ENCODE data around the gene DMD.

The DMD gene

GRCh38 chrX:32392655-32393054, 818.7 kb downstream of the DMD start:
- no peak overlapping the region for H3K27ac ChIP-seq
- TF ChIP-seq ZFX (IDR thresholded peaks at IDR 0.05), result no peak
- no peak for TF ChIP-seq CTCF (conservative IDR thresholded peaks at IDR 0.05)

- TF ChIP-seq ZFX (IDR thresholded peaks at IDR 0.05) (no peak), CTCF (conservative IDR thresholded peaks at IDR 0.05) (no peak)
- no peak overlapping the region for H3K27ac ChIP-seq
Measured at GRCh38 chrX:32370456-32371205, 840.7 kb downstream of the DMD start.

- TF ChIP-seq CTCF (conservative IDR thresholded peaks at IDR 0.05) (no peak), ZFX (IDR thresholded peaks at IDR 0.05) (no peak)
- no peak overlapping the region for H3K27ac ChIP-seq
Measured at GRCh38 chrX:32293962-32294700, 917.2 kb downstream of the DMD start.

DNA sequence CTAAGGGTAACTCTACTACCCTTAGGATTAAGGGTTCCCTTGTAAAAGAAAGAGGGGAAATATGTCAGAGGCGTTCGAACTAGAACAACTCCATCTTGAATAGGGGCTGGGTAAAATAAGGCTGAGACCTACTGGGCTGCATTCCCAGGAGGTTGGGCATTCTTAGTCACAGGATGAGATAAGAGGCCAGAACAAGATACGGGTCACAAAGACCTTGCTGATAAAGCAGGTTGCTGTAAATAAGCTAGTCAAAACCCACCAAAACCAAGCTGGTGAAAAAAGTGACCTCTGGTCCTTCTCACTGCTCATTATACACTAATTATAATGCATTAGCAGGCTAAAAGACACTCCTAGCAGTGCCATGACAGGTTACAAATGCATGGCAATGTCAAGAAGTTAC, 922.0 kb downstream of the DMD start:
- no peak overlapping the region for H3K27ac ChIP-seq
- TF ChIP-seq CTCF (conservative IDR thresholded peaks at IDR 0.05) (no peak), ZFX (IDR thresholded peaks at IDR 0.05) (no peak)

GRCh38 chrX:32281853-32282252, 929.5 kb downstream of the DMD start:
- TF ChIP-seq ZFX (IDR thresholded peaks at IDR 0.05) (no peak), CTCF (conservative IDR thresholded peaks at IDR 0.05) (no peak)
- H3K27ac ChIP-seq, result no peak overlapping the region

- no peak overlapping the region for H3K27ac ChIP-seq
- TF ChIP-seq ZFX (IDR thresholded peaks at IDR 0.05) (no peak), CTCF (conservative IDR thresholded peaks at IDR 0.05) (no peak)
Measured at GRCh38 chrX:32280921-32281320, 930.4 kb downstream of the DMD start.

DNA sequence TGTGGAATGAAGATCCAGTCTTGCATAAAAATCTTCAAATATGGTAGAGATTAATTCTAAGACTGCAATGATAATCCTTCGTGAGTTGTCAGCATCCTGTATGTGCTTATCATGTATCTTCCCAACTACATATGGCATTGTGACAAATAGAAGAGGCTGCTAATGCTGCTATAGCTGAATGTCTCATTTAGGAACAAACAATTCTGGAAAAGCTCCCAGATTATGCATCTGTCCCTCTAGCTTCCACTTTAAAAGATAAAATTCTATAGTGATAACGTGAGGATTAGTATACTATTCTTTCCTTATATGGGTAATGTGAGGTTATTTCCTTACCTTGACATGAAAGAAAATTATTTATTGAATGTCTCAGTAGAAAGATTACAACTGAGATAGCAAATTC, 930.9 kb downstream of the DMD start:
- TF ChIP-seq ZFX (IDR thresholded peaks at IDR 0.05), result no peak
- no peak for TF ChIP-seq CTCF (conservative IDR thresholded peaks at IDR 0.05)
- no peak overlapping the region for H3K27ac ChIP-seq

Data from C4-2B (cell line).